Vagina (tissue), 2 donors: ENCODE results near the gene NUB1. TPM values are rescaled to one million over a fixed set of nuclear protein-coding genes. Genes with fewer than 3 reads are reported as not detected.
A peak's percentile ranks its signal among the peaks of the same experiment; 100 is the strongest.

Experiments used
- DNase-seq, 2 donors: peaks; one replicate each; pipeline ENCODE4 v3.0.0-alpha.2; 2017; ENCODE audit errors: extremely low spot score in 2 of 2
- H3K27ac ChIP-seq: fragments of 200-600 bp; sonication (generic); one replicate; pipeline ENCODE4 v1.5.1; 2019
- H3K27me3 ChIP-seq: fragments of 200-600 bp; sonication (generic); one replicate; pipeline ENCODE4 v1.5.1; 2019
- H3K36me3 ChIP-seq, 2 donors: fragments of 200-600 bp; sonication (generic); one replicate each; pipeline ENCODE4 v1.5.1; 2017 to 2019
- H3K4me1 ChIP-seq: fragments of 200-600 bp; sonication (generic); one replicate; pipeline ENCODE4 v1.5.1; 2019
- H3K4me3 ChIP-seq, 2 donors: fragments of 200-600 bp; sonication (generic); 1 replicate in 1 of 2; 2 replicates in 1 of 2; pipeline ENCODE4 v1.5.1; 2016 to 2019
- H3K9me3 ChIP-seq: fragments of 200-600 bp; sonication (generic); one replicate; pipeline ENCODE4 v1.5.1; 2019
- CTCF ChIP-seq, 3 experiments: fragments of 450-650 bp in 2 of 3; fragments of 200-600 bp in 1 of 3; sonication (generic) in 1 of 3; IDR thresholded peaks; one replicate each; pipeline ENCODE4 v1.5.1; 2017 to 2019; ENCODE audit warnings: antibody characterized with exemption in 3 of 3, mild to moderate bottlenecking in 2 of 3, moderate library complexity in 2 of 3
- POLR2A ChIP-seq, 2 donors: fragments of 450-650 bp; IDR thresholded peaks; one replicate each; pipeline ENCODE4 v1.6.1; 2017; ENCODE audit warnings: antibody characterized with exemption in 2 of 2, mild to moderate bottlenecking in 2 of 2, moderate library complexity in 2 of 2
- POLR2AphosphoS5 ChIP-seq, 2 donors: sonication (generic); formaldehyde crosslinking; IDR thresholded peaks; one replicate each; pipeline ENCODE4 v1.9.0; 2017; ENCODE audit warnings: antibody characterized with exemption in 2 of 2, mild to moderate bottlenecking in 2 of 2, low read depth in 1 of 2; ENCODE audit not compliant: insufficient read depth in 1 of 2
- intact Hi-C: fragments of 100-400 bp; cut with DNase I; formaldehyde crosslinking; loops from one replicate; pipeline ENCODE4 v1.15.1; 2023
- total RNA-seq: library from RNA; depleted of rRNA; stranded (reverse); fragments of >200 nt; gene quantifications from one replicate; pipeline ENCODE4 v1.2.3, GENCODE V29; 2016

The NUB1 gene
- total RNA-seq, 1 donor from 2014 or later: 46.2 TPM

- no peak for DNase-seq
- intact Hi-C loops: no loop called here
- H3K27me3 ChIP-seq: no peaks in the 10 kb centered on the region
- TF ChIP-seq POLR2A (IDR thresholded peaks at IDR 0.05) (no peak), CTCF (IDR thresholded peaks at IDR 0.05) (no peak), POLR2AphosphoS5 (IDR thresholded peaks at IDR 0.05; ENCODE audit: insufficient read depth in 1 of 2, low read depth in 1 of 2) (no peak)
- H3K27ac ChIP-seq: no peak overlapping the region
- H3K4me3 ChIP-seq: no peak overlapping the region
- peaks cover 33% of the 10 kb centered on the region for H3K4me1 ChIP-seq
- peaks cover 3% of the 10 kb centered on the region for H3K9me3 ChIP-seq
- no peaks in the 10 kb centered on the region for H3K36me3 ChIP-seq
These were observed 81.6 kb downstream of the NUB1 start for GRCh38 chr7:151423226-151423625.

GRCh38 chr7:151423936-151424335 lies 82.3 kb downstream of the NUB1 start:
- Histone ChIP-seq H3K27me3 (no peaks in the 10 kb centered on the region), H3K4me1 (peaks cover 40% of the 10 kb centered on the region), H3K36me3 (no peaks in the 10 kb centered on the region), H3K27ac (no peak overlapping the region), H3K4me3 (no peak overlapping the region), H3K9me3 (peaks cover 1% of the 10 kb centered on the region)
- intact Hi-C loops: no loop called here
- no peak for DNase-seq
- no peak for TF ChIP-seq CTCF (IDR thresholded peaks at IDR 0.05)
- no peak for TF ChIP-seq POLR2AphosphoS5 (IDR thresholded peaks at IDR 0.05; ENCODE audit: insufficient read depth in 1 of 2, low read depth in 1 of 2)

DNA sequence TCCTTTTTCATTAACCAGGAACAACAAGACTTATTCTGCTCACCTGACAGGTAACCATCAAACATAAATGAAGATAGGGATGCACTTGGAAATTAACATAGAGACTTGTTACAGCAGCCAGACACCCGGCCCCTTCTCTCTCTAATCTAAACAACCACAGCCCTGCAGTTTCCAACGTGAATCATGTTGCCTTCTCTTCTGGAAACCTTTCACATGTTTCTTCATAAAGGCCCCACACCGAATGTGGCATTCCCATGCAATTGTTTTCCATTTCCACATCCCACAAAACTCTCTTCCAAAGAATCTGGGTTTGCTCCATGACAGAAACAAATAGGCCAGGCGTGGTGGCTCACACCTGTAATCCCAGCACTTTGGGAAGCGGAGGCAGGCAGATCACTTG lies 83.2 kb downstream of the NUB1 start:
- no peaks in the 10 kb centered on the region for H3K27me3 ChIP-seq
- peaks cover 48% of the 10 kb centered on the region for H3K4me1 ChIP-seq
- no peak for DNase-seq
- no peaks in the 10 kb centered on the region for H3K36me3 ChIP-seq
- intact Hi-C loops: no loop called here
- TF ChIP-seq CTCF (IDR thresholded peaks at IDR 0.05): no peak
- TF ChIP-seq POLR2AphosphoS5 (IDR thresholded peaks at IDR 0.05; ENCODE audit: insufficient read depth in 1 of 2, low read depth in 1 of 2): no peak
- TF ChIP-seq POLR2A (IDR thresholded peaks at IDR 0.05): no peak
- no peak overlapping the region for H3K4me3 ChIP-seq
- peak overlapping the region; percentile 85 for H3K27ac ChIP-seq
- H3K9me3 ChIP-seq: no peaks in the 10 kb centered on the region

DNA sequence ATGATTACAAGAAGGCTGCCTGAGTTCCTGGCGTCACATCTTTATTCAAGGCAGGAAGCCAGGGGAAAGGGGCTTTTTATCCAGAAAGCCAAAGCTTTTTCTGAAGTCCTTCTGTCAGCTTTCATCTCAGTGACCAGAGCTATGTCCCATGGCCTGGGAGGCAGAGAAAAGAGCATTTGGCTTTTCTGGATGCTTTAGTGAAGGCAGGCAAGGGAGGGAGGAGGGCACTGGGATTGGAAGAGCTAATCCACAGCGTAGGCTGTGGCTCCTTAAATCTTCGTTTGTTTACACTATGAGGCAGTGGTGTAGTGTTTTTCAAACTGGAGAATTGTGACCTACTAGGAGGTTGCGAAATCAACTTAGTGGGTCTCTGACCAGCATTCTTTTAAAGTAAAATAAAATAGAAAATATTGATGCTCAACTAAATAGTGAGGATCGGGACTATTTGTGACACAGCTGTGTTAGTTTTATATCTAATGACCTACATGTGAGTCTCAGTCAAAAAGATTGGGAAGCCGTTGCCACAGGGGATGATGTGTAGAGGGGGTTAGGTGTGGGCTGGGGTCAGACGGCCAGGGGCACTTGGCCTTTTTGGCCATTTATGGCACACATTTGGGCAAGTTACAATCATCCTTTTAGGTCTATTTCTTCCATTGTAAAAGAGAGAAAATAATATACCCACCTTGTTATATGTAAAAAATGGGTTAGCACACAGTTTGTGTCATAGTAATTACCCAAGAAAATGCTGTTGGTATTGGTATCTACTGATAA lies 84.2 kb downstream of the NUB1 start:
- no peak overlapping the region for H3K4me3 ChIP-seq

More for the DNA sequence above, 84.2 kb downstream of the NUB1 start:
- H3K4me1 ChIP-seq: peaks cover 55% of the 10 kb centered on the region
- intact Hi-C loops: no loop called here
- no peak for DNase-seq
- no peaks in the 10 kb centered on the region for H3K9me3 ChIP-seq
- H3K27ac ChIP-seq: peak overlapping the region; percentile 85
- no peaks in the 10 kb centered on the region for H3K36me3 ChIP-seq
- H3K27me3 ChIP-seq: no peaks in the 10 kb centered on the region
- no peak for TF ChIP-seq POLR2A (IDR thresholded peaks at IDR 0.05)
- TF ChIP-seq POLR2AphosphoS5 (IDR thresholded peaks at IDR 0.05; ENCODE audit: insufficient read depth in 1 of 2, low read depth in 1 of 2): peak in 1 of 2 donors; percentile 41
- no peak for TF ChIP-seq CTCF (IDR thresholded peaks at IDR 0.05)
